ENCODE data around the gene INPP5A.

Gene INPP5A

DNA sequence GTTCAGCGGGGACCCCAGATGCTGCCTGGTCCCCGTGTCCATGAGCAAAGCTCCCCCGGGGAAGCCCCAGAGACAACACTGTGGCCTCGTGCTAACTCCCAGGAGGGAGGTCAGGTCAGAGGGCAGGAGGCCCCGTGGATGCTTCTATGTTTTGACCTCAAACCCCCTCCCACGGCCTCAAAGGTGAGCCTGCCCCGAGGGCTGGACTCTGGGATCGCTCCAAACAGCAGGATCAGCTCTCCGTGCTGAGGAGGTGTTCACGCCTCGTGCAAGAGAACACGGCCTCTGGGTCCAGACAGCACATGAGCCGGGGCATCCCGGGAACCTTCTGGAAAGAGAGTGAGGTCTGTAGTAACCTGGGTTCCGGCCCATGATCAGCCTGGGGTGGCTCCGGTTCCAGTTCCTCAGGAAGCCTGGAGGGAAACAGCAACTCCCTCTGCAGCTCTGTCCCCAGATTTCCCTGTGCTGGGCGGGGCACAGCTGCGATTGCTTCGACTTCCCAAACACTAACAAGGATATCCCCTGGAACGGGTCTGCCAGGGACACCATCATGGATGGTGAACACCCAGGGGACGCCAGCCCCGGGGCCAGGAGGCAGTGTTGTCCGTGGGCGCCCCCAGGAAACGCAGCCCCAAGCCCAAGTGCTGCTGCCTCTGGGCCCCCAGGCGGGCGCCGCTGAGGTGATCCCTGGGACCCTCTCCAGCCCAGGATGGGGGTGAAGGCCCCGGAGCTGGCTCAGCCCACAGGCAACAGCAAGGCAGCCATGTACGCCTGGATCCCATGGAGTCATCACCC is 18.0 kb upstream of the INPP5A start:
- no peak for DNase-seq

GRCh38 chr10:132520177-132520811 is 17.3 kb upstream of the INPP5A start:
- no peak for DNase-seq

GRCh38 chr10:132521041-132521465 is 16.5 kb upstream of the INPP5A start:
- DNase-seq: no peak

DNA sequence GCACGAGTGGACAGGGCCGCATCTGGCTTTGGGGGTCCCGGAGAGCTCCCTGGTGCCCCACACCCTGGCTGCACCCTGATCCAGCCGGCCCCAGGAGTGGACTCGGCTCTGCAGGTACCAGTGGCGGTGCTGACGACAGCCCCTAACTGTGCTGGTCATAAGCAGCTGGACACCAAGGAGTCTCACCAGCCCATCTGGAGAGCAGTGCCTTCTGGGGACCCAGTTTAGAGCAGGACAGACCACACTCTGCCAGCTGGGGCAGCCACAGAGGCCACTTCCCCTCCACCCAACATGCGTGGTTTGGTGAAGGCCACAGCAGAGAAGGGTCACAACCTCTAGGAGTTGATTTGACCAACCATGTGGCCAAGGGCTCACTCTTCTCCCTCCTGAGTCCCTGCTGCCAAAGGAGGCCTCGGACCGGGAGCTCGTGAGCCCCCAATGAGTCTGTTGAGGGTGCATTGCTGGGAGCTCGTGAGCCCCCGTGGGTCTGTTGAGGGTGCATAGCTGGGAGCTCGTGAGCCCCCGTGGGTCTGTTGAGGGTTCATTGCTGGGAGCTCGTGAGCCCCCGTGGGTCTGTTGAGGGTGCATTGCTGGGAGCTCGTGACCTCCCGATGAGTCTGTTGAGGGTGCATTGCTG is 16.0 kb upstream of the INPP5A start:
- no peak for DNase-seq

- DNase-seq: no peak
These were observed 14.8 kb upstream of the INPP5A start for GRCh38 chr10:132522521-132523411.

- DNase-seq: no peak
These were observed 13.8 kb upstream of the INPP5A start for GRCh38 chr10:132523561-132524442.

DNA sequence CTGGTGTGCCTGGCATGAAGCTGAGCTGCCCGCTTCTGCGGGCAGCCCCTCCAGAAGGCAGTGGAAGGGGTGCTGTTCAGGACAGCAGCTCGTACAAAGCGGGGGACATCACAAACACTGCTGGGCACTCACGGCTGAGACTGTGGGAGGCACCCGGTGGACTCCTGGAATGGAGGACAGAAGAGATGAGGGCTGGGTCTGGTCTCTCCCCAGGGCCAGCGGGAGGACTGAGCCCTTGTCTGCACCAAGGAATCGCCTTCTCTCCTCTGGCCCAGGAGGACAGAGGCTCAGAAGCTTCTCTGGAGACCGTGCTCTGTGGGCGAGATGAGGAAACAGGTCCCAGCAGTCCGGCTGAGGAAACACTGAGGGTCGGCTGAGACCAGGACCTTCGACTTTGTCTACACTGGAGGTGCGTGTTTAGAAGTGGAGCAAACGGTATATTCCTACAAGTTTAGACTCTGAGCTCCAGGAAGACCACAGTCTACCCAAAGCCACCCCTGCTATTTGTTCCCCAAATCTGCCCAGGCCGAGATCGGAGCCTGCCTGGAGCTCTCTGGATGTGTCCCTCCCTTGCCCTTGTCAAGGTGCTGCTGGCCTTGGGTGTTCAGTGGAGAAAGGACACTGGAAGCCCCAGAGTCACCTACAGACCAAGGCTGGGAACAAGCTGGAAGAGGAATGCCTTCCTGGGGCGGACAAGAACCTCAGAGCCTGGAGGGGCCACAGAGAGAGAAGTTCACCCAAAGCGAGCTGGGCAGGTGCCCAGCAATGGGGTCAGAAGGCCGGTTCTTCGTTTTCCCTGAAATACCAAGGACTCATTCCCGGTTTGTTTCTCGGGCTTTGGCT is 12.9 kb upstream of the INPP5A start:
- DNase-seq: no peak

- no peak for DNase-seq
These were observed 10.9 kb upstream of the INPP5A start for GRCh38 chr10:132526676-132527075.

DNA sequence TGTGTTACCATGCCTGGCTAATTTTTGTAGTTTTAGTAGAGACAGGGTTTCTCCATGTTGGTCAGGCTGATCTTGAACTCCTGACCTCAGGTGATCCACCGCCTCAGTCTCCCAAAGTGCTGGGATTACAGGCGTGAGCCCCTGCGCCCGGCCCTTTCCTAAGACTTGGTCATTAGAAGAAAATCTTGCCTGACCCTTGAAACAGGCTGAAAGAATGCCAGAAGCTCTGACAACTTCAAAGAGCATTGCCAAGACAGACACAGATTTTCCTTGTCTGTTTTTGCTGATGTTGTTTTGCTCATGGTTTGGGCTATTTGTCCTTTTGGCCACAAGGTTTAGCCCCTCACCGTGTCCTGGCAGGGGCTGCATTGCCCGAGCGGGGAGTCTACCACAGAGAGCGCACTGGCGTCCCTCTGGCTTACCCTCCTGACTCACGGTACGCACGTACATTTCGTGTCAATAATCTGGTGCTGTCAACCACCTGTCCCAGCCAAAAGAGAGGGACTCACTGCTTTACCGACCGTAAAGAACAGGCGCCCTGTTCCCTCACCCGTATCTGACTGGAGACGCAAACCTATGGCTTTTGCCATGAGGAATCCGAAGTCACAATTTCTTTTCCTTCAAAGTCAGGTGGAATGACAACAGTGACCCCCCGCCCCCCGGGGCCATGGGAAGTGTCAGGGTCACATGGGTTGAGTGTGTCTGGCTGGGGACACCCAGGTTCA is 10.1 kb upstream of the INPP5A start:
- no peak for DNase-seq

DNA sequence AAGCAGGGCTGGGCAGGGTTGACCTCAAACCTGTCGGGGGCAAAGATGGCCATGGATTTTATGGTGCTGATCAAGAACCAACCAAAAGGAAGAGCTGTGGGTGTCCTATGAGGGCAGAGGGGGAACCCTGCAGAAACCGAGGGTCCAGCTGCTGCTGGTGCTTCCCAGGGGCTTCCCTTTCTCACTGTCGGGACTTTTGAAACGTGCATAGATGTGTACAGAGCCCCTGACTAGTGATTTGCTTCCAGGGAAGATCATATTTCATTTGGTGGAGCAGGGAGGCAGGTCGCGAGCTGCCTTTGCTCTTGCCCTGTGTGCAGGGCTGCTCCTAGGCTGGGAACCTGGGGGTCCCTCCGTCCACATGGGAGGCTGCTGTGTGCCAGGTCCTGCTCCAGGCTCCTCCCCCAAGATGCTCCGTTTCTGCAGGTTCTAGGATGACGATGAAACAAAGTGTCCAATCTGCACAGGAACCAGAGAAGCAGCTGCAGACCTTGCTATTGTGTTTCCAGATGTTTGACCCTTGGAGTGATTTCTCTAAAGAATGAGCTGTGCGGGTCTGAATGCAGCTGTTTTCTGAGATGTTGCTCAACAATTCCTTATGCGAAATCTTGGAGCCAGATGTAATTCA is 9.4 kb upstream of the INPP5A start:
- DNase-seq: no peak

DNA sequence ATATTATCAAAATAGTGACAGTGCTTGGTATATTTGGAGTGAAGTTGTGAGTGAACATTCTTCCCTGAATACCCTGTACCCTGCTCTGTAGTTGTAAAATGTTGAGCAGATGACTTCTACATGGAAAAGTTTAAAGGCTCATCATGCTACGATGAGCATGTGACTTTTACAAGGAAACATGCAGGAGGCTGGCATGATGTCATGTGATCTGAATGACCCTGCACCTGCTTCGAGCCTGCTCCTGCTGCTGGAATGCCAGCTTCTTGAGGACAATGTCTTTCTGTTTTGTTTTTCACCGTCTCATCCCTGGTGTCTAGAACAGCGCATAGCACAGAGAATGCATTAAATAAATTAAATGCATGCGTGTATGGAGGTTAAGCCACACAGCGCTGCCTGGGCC is 5.4 kb upstream of the INPP5A start:
- no peak for DNase-seq

- no peak for DNase-seq
These were observed 4.6 kb upstream of the INPP5A start for GRCh38 chr10:132532749-132533560.

DNA sequence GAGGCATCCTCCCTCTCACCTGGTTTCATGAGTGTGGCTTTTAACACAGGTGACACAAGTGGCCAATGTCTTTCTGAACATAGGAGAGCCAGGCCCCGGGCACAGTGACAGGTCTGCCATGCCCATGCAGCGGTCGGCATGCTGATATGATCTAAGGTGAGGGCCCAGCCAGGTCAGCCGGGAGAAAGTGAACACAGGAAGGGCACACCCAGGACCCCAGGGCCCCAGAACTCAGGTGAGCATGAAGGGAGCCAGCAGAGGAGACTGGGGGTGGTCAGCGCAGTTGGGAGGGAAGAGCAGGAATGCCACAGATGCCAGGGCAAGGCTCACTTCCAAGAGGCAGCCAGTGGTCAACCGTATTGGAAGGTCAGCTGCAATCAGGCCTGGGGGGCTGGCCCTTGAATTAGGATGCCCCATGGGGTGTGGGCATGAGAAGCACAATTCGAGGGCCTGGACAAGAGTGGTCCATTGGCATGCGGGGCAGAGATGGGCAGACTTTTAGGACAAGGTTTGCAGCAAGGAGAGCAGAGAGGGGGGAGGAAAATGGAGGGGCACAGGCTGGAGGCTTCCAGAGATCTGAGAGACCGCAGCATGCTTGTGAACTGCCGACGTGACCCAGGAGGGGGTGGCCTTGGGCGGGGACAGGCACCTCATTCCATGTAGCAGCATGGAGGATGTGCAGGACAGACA is 3.9 kb upstream of the INPP5A start:
- no peak for DNase-seq

DNA sequence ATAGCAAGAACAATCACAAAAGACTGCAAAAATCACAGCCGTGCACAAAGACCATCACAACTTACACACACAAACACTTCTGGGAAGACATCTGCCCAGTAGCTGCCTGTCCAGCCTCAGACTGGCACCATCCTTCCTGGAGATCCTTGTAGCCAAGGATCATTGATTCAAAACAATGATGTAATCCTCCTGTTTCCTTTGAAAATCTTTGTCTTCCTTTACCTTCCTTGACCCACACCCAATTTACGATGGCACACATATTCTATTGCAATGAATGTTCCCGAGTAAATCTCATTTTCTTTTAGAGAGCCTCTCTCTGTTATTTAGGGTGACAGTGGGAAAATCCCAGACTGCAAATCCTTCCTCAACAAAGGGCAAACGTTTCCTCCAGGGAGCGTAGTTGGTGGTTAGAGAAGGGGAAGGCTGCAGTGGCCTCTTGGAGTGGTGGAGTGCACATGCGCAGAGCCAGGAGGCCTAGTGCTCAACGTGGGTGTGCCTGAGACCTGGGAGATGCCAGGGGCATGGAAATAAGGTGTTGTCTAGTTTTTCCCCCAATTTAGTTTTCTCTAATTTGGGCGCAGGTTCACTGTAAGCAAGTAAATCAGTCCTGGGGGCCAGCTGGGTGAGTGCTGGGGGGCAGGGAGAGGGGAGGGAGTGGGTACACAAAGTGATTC is 3.1 kb upstream of the INPP5A start:
- no peak for DNase-seq

DNA sequence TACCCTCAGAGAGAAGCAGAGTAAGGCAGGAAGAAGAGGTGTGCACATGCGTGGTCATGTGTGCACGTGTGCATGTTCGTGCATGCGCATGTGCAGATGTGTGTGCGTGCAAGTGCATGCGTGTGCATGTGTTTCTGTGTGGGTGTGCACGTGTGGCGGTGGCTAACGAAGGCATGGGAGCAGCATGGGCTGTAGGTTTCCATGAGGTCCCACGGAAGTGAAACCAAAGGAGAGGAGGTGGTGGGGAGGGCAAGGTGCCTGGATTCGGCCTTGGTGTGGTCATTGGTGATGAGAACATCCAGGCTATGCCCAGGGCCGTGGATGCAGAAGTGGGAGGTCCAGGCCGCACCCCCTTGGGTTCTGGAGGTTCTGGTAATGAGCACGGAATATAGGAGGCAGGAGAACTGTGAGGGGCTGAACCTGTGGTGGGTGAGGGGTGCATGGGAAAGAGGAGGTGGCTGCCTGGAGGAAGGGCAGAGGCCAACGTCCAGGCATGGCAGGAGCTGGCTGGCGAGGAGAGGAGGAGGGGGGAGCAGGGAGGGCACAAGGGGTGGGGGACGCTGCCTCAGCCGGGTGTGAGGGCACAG is 2.4 kb upstream of the INPP5A start:
- no peak for DNase-seq

GRCh38 chr10:132536241-132536876 is 1.2 kb upstream of the INPP5A start:
- peak in 1 of 2 experiments; percentile 37 for DNase-seq
